Measurements from ENCODE around the gene AQP12B.
"Not testable (repeated sequence)": the region's sequence is repeated elsewhere in the genome, so short reads cannot be mapped to it uniquely, and the experiment has no call there.

Gene AQP12B, protein sequence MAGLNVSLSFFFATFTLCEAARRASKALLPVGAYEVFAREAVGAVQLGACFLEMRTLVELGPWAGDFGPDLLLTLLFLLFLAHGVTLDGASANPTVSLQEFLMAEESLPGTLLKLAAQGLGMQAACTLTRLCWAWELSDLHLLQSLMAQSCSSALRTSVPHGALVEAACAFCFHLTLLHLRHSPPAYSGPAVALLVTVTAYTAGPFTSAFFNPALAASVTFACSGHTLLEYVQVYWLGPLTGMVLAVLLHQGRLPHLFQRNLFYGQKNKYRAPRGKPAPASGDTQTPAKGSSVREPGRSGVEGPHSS

DNA sequence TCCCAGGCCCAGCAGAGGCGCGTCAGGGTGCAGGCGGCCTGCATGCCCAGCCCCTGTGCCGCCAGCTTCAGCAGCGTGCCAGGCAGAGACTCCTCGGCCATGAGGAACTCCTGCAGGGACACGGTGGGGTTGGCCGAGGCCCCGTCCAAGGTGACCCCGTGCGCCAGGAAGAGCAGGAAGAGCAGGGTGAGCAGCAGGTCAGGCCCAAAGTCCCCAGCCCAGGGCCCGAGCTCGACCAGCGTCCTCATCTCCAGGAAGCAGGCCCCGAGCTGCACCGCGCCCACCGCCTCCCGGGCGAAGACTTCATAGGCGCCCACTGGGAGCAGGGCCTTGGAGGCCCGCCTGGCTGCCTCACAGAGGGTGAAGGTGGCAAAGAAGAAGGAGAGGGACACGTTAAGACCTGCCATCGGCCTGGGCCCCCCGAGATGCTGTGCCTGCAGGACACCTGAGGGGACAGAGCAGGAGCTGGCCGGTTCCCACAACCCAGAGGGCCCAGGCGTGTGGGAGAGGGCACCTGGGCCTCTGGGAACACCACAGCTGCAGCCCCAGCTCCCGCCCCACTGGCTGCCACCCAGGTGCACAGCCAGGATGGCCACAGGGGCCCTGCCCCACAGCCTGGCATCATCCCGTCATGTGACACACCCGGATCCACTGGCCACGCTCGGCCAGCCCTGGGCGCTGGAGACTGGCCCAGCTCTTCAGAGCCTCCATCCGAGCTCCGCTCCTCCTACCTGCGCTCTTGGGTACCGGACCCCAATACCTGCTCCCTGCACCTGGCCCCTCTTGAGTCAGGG is at the start of gene AQP12B:
Gene AQP12B, minus strand, starts transcription at position 455 of the 794 bp plus-strand sequence. Its CDS starts 48 bp downstream, at position 407.
- DNase-seq = not testable (repeated sequence)

DNA sequence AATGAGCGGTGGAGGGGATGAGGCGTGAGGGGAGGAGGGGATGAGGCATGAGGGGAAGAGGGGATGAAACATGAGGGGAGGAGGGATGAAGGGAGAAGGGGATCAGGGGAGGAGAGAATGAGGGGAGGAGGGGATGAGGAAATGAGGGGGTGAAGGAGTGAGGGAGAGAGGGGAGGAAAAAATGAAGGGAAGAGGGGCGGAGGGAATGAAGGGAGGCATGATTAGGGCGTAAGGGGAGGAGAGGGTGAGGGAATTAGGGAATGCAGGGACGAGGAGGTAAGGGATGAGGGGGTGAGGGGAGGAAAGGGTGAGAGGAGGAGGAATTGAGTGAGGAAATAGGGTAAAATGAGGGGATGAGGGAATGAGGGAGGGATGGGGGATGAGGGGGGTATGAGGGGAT is 49.5 kb upstream of the AQP12B start:
- DNase-seq = no peak

DNA sequence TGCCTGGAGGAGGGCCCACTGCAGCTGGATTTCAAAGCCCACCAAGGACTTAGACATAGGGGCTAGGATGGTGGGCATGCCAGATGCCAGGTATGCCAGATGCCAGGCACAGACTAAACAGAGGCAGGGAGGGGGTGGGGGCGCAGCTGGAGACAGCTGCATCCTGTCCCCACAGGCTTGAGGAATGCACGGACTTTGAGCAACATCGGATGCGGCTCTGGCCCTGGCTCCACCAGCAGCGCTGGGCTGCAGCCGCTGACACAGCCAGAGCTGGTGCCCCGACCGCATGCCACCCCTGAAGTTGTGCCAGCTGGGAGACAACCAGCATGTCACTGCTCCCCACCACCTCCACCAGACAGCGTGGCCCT is 48.5 kb upstream of the AQP12B start:
- no peak for DNase-seq

DNA sequence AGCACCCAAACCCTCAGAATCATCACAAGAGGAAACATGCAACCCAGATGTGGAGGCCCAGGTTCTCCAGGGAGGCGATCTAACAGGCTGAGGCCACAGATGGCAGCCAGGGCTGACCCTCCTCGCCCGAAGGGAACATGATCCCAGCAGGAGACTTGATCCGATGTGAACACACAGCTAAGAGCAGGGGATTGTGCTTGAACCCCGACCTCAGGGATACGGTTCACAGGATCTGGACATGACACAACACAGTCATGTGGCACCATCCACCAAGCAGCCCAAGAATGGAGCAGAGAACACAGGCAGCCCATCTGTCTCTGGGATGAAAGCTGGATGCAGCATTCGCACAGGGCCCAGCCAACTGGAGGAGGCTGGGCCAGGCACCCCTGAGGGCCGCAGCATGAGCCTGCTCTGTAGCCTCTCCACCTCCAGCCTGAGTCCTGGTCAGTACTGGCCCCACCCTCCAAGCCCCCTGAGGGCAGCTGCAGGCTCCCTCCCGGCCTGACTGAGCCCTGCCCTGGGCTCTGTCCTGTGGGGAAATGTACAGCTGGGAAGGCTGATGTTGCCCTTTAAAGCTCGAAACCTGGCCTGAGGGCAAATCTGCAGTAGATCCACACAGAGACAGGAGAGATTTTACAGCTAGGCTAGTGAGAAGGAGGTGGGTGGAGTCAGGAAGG is 48.0 kb upstream of the AQP12B start:
- no peak for DNase-seq

DNA sequence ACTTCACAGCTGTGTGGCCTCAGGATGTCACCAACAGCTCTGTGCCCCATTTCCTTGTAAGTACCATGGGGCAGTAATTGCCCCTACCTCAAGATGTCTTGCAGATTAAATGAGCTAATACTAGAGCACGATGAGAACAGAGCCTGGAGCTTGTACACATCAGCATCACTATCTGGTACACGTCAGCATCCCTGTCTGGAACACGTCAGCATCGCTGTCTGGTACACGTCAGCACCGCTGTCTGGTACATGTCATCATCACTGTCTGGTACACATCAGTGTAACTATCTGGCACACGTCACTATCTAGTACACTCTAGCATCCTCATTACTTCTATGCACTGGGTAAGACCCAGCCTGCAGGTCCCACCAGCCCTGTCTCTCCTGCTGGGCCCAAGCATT is 46.1 kb upstream of the AQP12B start:
- DNase-seq = no peak

DNA sequence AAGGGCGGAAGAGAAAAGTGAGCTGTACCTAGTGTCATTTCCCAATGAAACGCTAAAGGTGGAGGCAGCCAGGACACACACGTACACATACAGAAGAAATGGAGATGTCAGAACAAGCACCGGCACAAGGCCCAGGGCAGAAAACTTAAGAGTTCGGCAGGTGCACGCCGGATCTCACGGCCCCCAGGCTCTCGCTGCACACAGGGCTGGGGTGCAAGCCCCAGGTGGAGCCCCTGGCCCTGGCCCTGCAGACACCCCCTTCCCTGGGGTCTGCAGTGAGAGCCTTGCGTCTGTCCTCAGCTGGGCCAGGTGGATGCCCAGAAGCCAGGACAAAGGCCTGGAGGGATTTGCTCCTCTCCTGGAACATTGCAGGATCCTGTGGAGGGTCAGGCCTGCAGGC is 45.7 kb upstream of the AQP12B start:
- DNase-seq = no peak

DNA sequence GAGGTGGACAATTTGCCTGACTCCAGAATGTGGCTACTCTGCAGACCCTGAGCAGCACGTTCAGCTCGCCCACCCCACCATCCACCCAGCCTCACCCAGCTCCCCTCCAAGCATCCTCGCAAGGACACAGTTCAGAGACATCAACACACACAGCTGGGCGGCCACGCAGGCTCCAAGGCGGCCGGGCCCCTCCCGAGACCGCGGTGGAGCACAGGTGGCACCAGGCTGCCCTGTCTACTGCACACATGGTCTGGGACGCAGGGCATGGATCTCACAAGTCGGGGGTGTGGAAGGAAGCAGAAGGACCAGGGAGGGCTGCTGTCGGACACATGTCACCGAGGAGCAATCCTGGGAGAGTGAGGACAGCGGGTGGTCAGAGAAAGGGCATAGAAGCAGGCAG is 45.2 kb upstream of the AQP12B start:
- no peak for DNase-seq

DNA sequence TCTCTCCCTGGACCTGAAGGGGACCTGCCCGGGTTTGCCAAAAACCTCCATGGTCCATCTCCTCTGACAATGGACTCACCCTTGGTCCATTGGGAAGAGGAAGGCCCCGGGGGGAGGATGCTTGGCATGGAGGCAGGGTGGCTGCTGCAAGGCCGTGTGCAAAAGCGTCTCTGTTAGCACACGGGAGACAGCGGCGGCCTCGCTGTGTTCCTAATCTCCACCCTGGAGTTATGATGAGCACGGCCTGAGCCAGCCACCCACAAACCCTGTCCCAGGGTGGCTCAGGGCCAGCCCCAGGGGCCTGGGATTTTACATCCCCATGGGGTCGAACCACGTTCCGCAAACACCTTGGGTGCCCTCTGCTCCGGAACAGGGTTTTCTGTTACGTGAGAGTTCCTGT is 44.8 kb upstream of the AQP12B start:
- DNase-seq = no peak

DNA sequence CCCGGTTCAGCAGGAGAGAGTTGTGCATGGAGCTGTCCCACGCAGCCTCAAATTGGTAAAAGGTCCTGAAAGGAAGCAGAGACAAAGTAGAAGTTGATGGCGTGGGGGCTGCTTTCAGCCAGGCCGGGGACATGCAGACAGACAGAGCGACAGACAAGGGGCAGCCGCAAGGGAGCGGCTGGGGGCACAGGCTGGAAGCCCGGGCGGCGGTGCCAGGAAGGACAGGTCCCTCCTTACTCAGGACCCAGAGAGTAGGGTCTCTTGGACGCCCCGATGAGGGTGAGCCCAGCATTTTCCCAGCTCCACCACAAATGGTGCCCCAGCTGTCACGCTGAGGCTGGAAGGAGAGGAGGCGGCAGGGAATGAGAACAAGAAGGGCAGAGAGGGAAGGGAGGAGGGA is 44.2 kb upstream of the AQP12B start:
- no peak for DNase-seq

DNA sequence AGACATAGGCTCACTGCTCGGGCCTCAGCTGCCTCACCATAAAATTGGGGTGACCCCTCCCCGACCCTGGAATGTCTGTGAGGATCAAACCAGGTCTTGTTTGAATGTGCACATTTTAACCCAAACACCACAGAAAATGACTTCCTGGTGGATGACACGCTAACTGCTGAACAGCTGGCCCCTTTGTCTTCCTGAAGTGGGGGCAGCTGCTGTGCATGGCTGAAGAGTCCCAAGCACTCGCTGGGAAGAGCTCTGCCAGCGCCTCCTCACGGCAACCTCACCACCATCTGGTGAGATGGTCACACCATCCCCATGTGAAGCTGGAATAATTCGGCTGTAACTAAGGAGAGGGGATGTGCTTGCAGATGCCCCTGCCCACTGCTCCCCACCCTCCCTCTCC is 43.0 kb upstream of the AQP12B start:
- DNase-seq = no peak

DNA sequence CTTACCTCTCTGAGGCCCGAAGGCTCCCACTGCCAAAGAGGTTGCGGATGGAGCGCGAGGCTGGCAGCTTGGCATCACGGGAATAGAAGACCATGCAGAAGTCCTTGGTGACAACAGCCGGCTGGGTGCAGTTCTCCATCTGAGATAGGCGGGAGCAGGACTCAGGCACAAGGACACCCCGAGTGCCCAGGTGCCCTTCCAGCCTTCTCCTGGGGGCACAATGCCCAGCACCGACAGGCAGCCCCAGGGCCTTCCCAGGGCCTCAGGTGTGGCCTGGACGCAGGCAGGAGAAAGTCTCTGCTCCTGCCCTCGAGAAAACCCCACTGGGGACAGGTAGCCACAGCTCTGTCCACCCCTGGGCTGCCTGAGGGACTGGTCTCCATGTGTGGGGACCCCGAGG is 42.6 kb upstream of the AQP12B start:
- no peak for DNase-seq

DNA sequence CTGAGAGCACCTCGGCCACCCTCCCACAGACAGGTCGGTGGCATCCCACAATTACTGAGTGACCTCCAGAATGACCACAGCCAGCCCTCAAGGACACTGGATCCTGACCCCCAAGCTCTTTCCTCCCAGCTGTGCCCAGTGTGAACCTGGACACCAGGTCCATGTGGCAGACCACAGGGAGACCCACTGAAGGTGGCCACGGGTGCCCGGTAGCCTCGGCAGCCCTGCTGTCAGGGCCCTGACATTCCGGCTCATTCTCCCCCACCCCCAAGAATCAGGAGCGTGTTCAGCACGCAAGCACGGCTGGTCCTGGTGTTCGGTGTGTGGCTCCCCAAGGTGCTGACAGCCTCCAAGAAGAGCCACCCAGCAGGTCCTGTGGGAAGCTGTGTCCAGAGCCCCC is 41.7 kb upstream of the AQP12B start:
- DNase-seq = no peak

DNA sequence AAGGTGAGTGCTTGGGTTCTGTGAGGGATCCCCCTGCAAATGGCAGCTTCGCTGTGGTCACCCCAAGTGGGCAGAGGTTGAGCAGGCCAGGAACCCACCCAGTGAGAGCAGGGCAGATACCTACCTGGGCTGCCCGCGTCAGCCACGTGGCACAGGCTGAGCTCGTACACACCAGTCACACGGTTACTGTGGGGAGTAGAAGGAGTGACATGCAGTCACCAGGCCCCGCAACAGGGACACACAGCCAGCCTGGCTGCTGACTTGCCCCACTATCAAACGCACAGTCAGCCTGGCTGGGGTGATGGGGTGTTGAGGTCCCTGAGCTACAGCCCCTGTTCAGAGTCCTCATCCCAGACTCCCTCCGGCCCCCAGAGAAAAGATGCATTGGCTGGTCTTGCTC is 41.2 kb upstream of the AQP12B start:
- no peak for DNase-seq

DNA sequence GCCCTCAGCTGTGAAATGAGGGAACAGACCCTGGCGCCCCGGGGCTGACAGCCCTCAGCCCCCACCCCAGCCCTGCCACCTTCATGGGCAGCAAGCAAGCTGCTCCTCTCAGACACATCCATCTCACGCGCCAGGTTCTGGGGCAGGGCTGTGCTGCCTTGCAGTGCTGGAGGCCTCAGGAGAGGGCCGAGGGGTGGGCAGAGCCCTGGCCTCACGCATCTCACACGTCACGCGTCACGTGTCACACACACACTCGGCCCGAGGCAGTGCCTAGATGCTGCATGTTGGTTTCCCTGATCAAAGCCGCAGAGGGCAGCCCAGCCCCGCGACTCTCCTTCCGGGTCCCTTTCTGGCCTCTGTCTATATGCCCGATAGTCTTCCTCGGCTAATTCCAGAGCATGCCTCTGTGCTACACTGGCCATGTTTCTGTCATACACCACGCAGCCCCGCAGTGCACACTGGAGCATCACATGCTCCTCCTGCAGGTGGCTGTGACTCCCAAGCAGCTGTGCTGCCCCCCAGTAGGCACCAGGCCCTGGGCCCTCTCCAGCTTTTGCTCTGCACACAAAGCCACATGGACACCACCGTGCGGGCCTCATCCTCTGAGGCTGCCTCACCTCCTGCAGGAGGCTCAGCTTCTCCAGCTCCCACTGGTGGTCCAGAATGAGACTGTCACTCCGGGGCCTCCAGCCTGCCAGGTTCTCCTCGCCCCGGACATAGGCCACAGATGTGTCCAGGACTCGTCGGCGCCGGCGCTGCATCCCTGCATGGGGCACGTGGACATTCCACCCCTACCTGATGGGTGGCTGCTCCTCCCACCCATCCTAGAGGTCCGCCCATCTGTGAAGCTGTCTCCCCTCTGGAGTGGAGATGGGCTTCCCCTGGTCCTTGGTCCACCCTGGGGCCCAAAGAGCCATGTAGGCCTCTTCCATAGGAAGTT is 40.4 kb upstream of the AQP12B start:
- DNase-seq = no peak

DNA sequence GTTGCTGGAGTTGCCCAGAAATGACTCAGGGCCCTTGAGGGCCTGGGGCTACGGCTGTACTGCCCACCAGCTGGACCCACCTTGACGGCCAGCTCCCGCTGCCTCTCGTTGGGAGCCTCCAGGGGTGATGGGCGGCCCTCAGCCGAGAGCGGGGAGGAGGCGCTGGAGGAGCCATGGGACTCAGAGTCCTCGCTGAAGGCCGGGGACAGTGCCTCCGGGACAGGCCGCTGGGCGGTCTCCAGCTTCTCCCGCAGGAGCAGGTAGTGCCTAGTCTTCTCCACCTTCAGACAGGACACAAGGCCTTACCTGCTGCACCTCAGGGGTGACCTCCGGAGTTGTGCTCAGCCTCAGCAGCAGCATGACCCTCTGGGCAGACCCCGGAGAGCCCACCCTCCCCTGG is 39.7 kb upstream of the AQP12B start:
- DNase-seq = no peak

DNA sequence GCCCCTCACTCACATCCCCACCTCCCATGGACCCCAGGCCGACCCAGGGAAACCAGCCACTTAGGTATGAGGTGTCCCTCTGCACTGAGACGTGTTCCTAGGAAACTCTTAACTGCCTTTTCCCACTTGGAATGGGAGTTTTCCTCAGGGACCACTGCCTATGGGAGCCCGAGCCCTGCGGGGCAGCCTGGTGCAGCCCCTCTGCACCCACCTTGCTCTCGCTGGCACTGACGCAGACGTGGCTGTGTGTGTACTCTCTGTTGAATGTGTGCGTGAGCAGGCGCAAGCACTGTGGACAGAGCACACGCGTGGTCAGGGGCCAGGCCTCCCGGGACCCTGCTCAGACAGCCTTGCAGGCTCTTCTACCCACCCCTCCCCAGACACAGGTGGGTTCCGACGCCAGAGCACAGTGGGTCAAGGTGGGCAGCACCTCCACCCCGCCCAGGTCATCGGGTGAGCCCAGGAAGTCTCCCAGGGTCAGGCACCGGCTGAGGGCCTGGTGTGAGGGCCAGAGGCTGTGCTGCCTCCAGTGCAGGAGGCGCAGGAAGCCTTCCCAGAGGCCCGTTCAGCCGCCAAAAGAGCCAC is 39.0 kb upstream of the AQP12B start:
- DNase-seq = no peak

DNA sequence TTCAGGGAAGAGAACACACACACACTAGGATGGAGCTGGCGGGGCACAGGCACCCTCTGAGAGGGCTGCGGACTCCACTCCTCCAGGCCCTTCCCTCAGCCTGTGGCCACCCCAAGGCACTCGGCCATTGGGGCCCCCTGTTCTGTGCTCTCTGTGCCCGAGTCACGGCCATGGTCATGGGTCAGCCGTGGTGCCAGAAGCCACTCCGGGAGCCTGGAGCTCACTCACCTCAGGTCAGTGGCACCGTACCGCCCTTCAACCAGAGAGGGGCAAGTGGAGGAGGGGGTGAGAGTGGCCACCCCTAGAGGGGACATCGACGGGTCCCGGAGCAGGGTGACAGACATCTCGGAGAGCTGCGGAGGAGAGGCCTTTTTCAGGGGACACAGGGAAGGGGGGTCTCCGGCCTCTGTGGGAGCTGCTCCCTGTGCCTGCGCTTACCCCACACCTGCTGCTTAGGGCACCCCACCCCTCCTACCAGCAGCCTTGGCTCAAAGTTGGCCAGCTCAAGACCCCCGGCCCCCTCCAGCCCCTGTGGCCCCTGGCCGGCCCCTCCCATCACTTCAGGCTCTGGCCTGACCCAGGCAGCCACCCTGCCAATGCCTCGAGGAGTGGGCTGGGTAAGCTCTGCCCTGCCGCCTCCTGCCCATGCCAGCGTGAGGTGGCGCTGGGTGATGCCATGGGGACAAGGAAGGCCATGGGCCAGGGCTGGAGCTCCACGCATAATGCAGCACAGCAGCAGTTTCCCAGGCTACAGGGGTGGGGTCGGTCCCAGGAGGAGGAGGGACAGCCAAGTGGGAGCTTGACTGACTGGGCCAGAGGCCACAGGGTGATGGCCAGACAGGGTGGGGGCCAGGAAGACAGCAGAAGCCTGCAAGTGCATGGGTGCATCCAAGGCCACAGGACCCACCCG is 38.3 kb upstream of the AQP12B start:
- no peak for DNase-seq

DNA sequence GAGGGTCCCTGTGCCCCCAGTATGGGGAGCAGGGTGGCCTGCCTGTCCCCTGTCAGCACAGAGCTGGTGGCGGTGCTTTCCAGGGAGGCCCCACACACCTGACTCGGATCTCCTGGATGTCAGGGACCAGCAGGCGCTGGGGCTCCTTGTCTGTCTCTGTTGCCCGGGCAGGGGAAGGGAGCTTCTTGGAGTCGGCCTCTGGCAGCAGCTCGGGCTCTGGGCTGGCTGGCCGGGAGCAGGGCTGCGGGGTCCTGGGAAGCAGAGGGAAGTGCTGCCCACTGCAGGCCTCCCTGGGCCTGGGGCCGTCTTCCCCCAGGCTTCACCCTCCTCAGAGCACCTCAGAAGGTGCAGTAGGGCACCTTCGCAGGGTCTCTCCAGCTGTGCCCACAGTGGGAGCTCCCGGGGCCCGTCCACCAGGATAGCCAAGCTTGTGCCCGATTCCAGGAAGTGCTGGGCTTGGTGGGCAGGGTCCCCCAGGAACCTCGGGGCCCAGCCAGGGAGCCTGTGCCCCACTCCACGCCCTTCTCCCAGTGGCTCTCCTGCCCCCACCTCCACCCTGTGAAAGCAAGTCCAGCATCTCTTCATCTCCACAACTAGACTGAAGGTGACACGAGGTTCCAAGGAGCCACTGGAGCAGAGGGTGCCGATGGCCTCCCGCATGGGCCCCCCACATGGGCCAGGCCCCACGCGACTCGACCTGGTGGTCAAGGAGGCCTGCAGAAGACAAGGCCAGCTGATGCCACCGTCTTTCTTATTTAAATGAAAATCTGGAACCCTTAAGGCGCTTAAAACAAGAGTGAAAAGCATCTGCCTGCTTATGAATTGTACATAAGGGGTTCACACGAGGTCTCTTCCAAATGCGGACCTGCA is 37.2 kb upstream of the AQP12B start:
- no peak for DNase-seq

DNA sequence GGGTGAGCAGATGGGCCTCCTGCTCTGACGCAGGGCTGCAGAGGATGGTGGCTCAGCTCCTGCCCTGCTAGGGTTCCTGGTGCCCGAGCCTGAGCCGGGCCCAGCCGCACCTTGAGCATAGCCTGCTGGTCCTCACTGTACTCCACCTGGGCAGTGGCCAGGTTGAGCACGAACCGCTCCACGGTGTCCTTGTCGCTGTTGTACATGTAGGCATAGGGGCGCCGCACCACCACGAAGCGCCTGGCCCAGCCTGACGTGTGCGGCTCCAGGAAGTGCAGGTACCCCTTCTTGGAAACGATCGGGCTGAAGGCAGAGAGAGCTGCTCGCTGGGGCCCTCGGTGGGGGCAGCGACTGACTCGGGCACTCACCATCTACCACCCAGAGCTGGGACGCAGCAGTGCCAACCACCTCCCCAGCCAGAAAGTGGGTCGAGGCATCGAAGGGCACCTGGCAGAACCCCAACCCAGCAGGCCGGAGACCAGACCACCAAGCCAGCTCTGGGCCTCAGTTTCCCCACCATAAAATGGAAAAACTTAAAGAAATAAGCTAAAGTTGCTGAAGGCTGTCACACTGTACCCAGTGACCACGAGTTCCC is 36.3 kb upstream of the AQP12B start:
- no peak for DNase-seq

Data from suppressor macrophage treated with lipopolysaccharide for 4 hours (primary cell).